Measurements from ENCODE around the gene TIMP4. TPM values are rescaled to one million over a fixed set of nuclear protein-coding genes. Genes with fewer than 3 reads are reported as not detected.

TIMP4 gene
- polyA plus RNA-seq, 3 donors: 0.04 TPM; not detected in 2

- peak in 2 of 3 donors; percentile 52 to 63 for DNase-seq
- H3K27me3 Mint-ChIP-seq (ENCODE audit: low read depth in 3 of 3): peaks cover 0 to 6% (median 0%) of the 10 kb centered on the region in 3 donors
- Histone ChIP-seq H3K9me3 (replicated peaks in 1 of 2; ENCODE audit: control insufficient read depth in 1 of 2, insufficient read depth in 1 of 2, low read length in 2 of 2) (no peaks in the 10 kb centered on the region), H3K9ac (ENCODE audit: insufficient read depth, low read length, poor library complexity, severe bottlenecking) (peak overlapping the region; percentile 76), H3K27me3 (ENCODE audit: control insufficient read depth in 2 of 2, insufficient read depth in 2 of 2, low read length in 2 of 2) (no peaks in the 10 kb centered on the region), H3K79me2 (ENCODE audit: insufficient read depth, low read length) (no peaks in the 10 kb centered on the region), H3K4me3 (replicated peaks in 1 of 3; ENCODE audit: low read depth in 2 of 3, low read length in 3 of 3) (peak overlapping the region; percentile 5 to 69 (median 27)), H3K27ac (ENCODE audit: low read depth in 1 of 2, low read length in 2 of 2) (peak overlapping the region; percentile 97 to 98), H3K4me1 (ENCODE audit: control insufficient read depth in 1 of 2, insufficient read depth in 2 of 2, low read length in 2 of 2) (peaks cover 59 to 62% of the 10 kb centered on the region in 2 donors), H3K36me3 (replicated peaks in 1 of 2; ENCODE audit: control insufficient read depth in 1 of 2, insufficient read depth in 2 of 2, low read length in 2 of 2) (no peaks in the 10 kb centered on the region), H3K4me2 (replicated peaks; ENCODE audit: extremely low read depth, low read length, poor library complexity, severe bottlenecking) (peak overlapping the region; percentile 75), H2AFZ (ENCODE audit: insufficient read depth, low read depth, low read length, poor library complexity, severe bottlenecking) (peak overlapping the region; percentile 54), H4K20me1 (ENCODE audit: insufficient read depth, low read length) (no peaks in the 10 kb centered on the region)
- peak overlapping the region; percentile 98 to 100 (median 100) for H3K27ac Mint-ChIP-seq
- WGBS (ENCODE audit: insufficient coverage): 13% methylated on average over 5 of the region's 8 CpGs
- H3K9me3 Mint-ChIP-seq: no peaks in the 10 kb centered on the region
- TF ChIP-seq CTCF (IDR thresholded peaks at IDR 0.05): no peak
- intact Hi-C loops (cut with micrococcal nuclease): loop anchor here in 1 of 2 donors (10.0 kb wide), 1 partner anchor 208 kb away; no protein-coding TSS in a partner anchor
- H3K4me1 Mint-ChIP-seq: peaks cover 67% of the 10 kb centered on the region
- H3K4me3 Mint-ChIP-seq: peak overlapping the region; percentile 74 to 93
- peaks cover 0 to 2% of the 10 kb centered on the region in 2 donors for H3K36me3 Mint-ChIP-seq
Observed at GRCh38 chr3:12186515-12187286, 28.0 kb upstream of the TIMP4 start.

GRCh38 chr3:12186046-12186445 lies 27.3 kb upstream of the TIMP4 start:
- no peaks in the 10 kb centered on the region for H3K79me2 ChIP-seq (ENCODE audit: insufficient read depth, low read length)
- peak overlapping the region; percentile 97 to 98 for H3K27ac ChIP-seq (ENCODE audit: low read depth in 1 of 2, low read length in 2 of 2)
- H3K4me1 Mint-ChIP-seq: peaks cover 61% of the 10 kb centered on the region
- no peak overlapping the region for H3K4me2 ChIP-seq (replicated peaks; ENCODE audit: extremely low read depth, low read length, poor library complexity, severe bottlenecking)
- peaks cover 53 to 55% of the 10 kb centered on the region in 2 donors for H3K4me1 ChIP-seq (ENCODE audit: control insufficient read depth in 1 of 2, insufficient read depth in 2 of 2, low read length in 2 of 2)
- no peaks in the 10 kb centered on the region for H3K9me3 Mint-ChIP-seq
- no peak overlapping the region for H3K4me3 Mint-ChIP-seq
- intact Hi-C loops (cut with micrococcal nuclease): loop anchor here in 1 of 2 donors (10.0 kb wide), 1 partner anchor 209 kb away; no protein-coding TSS in a partner anchor
- no peaks in the 10 kb centered on the region for H3K9me3 ChIP-seq (replicated peaks in 1 of 2; ENCODE audit: control insufficient read depth in 1 of 2, insufficient read depth in 1 of 2, low read length in 2 of 2)
- no peak overlapping the region for H2AFZ ChIP-seq (ENCODE audit: insufficient read depth, low read depth, low read length, poor library complexity, severe bottlenecking)
- H3K36me3 ChIP-seq (replicated peaks in 1 of 2; ENCODE audit: control insufficient read depth in 1 of 2, insufficient read depth in 2 of 2, low read length in 2 of 2): no peaks in the 10 kb centered on the region
- H3K27me3 ChIP-seq (ENCODE audit: control insufficient read depth in 2 of 2, insufficient read depth in 2 of 2, low read length in 2 of 2): no peaks in the 10 kb centered on the region
- DNase-seq: no peak
- H4K20me1 ChIP-seq (ENCODE audit: insufficient read depth, low read length): no peaks in the 10 kb centered on the region
- TF ChIP-seq CTCF (IDR thresholded peaks at IDR 0.05): no peak
- H3K27me3 Mint-ChIP-seq (ENCODE audit: low read depth in 3 of 3): peaks cover 0 to 6% (median 0%) of the 10 kb centered on the region in 3 donors
- H3K36me3 Mint-ChIP-seq: peaks cover 0 to 2% of the 10 kb centered on the region in 2 donors
- no CpG with 5 or more reads among the region's 4 CpGs for WGBS (ENCODE audit: insufficient coverage)
- no peak overlapping the region for H3K9ac ChIP-seq (ENCODE audit: insufficient read depth, low read length, poor library complexity, severe bottlenecking)
- H3K27ac Mint-ChIP-seq: peak overlapping the region; percentile 98 to 100 (median 100)
- peak overlapping the region in 1 of 3 experiments; percentile 69 for H3K4me3 ChIP-seq (replicated peaks in 1 of 3; ENCODE audit: low read depth in 2 of 3, low read length in 3 of 3)
